Vagina (tissue), 2 donors: ENCODE measurements around the gene FBN3.

Experiments used
- CTCF ChIP-seq, 3 experiments: fragments of 450-650 bp in 2 of 3; fragments of 200-600 bp in 1 of 3; sonication (generic) in 1 of 3; IDR thresholded peaks; one replicate each; pipeline ENCODE4 v1.5.1; 2017 to 2019; ENCODE audit warnings: antibody characterized with exemption in 3 of 3, mild to moderate bottlenecking in 2 of 3, moderate library complexity in 2 of 3
- POLR2A ChIP-seq, 2 donors: fragments of 450-650 bp; IDR thresholded peaks; one replicate each; pipeline ENCODE4 v1.6.1; 2017; ENCODE audit warnings: antibody characterized with exemption in 2 of 2, mild to moderate bottlenecking in 2 of 2, moderate library complexity in 2 of 2
- POLR2AphosphoS5 ChIP-seq, 2 donors: sonication (generic); formaldehyde crosslinking; IDR thresholded peaks; one replicate each; pipeline ENCODE4 v1.9.0; 2017; ENCODE audit warnings: antibody characterized with exemption in 2 of 2, mild to moderate bottlenecking in 2 of 2, low read depth in 1 of 2; ENCODE audit not compliant: insufficient read depth in 1 of 2

DNA sequence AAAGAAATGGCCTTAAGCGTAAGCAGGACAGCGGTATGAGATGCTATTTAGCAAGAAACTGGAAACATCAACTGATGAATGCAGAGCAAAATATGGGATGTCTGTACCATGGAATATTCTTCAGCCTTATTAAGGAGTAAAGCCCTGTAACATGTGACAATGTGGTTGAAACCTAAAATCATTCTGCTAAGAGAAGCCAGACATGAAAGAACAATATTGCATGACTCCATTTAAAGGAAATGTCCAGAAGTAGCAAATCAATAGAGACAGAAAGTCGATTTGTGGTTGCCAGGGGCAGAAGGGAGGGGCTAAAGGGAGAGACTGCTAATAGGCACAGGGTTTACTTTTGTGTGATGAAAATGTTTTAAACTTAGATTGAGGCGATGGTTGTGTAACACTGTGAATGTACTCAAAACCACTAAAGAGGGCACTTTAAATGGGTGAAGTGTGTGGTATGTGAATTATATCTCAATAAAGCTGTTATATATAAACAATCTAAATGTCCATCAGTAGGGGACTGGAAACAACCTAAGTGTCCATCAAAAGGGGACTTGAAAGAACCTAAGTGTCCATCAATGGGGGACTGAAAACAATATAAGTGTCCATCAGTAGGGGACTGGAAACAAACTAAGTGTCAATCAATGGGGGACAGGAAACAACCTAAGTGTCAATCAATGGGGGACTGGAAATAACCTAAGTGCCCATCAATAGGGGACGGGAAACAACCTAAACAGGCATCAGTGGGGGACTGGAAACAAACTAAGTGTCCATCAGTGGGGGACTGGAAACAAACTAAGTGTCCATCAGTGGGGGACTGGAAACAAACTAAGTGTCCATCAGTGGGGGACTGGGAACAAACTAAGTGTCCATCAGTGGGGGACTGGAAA is 51.5 kb downstream of the FBN3 start:
- TF ChIP-seq CTCF (IDR thresholded peaks at IDR 0.05) = no peak
- TF ChIP-seq POLR2A (IDR thresholded peaks at IDR 0.05) = no peak
- TF ChIP-seq POLR2AphosphoS5 (IDR thresholded peaks at IDR 0.05; ENCODE audit: insufficient read depth in 1 of 2, low read depth in 1 of 2) = no peak
